K562 (cell line): ENCODE results near the gene NEU1. TPM values are rescaled to one million over a fixed set of nuclear protein-coding genes. Genes with fewer than 3 reads are reported as not detected.

Experiments used
- ATAC-seq: fragments of 200-7000 bp; cut with Tn5 transposase; 3 replicates; pipeline ENCODE4 v1.9.1; 2020; ENCODE audit warnings: moderate library complexity
- BruUV-seq: library from RNA; stranded (reverse); fragments of 400-500 nt; replicated peaks from 2 replicates; lab custom pipeline; 2021; lab: Mats Ljungman, UMichigan
- CTCF ChIA-PET: fragments of 300-600 bp; formaldehyde crosslinking; extraction: SDS; loops from one replicate; lab custom pipeline; 2021; ENCODE audit warnings: low intra/inter-chr PET ratio; lab: Yijun Ruan, JAX
- POLR2A ChIA-PET: fragments of 300-600, 350-650 bp; sonication (Branson Sonifier 250); formaldehyde crosslinking; extraction: SDS; loops from one replicate; lab custom pipeline; 2021; ENCODE audit warnings: antibody characterized with exemption, inconsistent platforms; lab: Yijun Ruan, JAX
- DNase-seq, 4 experiments: peaks; one replicate each; pipeline versions ENCODE4 v3.0.0 to v3.0.0-alpha.2; 2011 to 2018; ENCODE audit warnings: low spot score in 3 of 4, mixed read lengths in 3 of 4; ENCODE audit errors: extremely low read depth in 1 of 4
- FAIRE-seq: peaks from 2 replicates; lab custom pipeline; 2011; peaks lifted over from hg19 to GRCh38; lab: Jason Lieb, UNC
- H2AFZ ChIP-seq: 2 replicates; pipeline ENCODE4 v1.6.0; 2011; ENCODE audit warnings: low read depth, low read length, control low read depth, inconsistent platforms
- H3K27ac ChIP-seq: fragments of 200-600 bp; 3 replicates; pipeline ENCODE4 v1.8.0; 2011; ENCODE audit warnings: low read depth, mild to moderate bottlenecking, control low read depth, inconsistent platforms, low read length, moderate library complexity, mixed read lengths; ENCODE audit errors: extremely low read depth
- H3K27me3 ChIP-seq, 2 experiments: fragments of 300-600 bp in 1 of 2; 2 replicates in 1 of 2; 3 replicates in 1 of 2; pipeline versions ENCODE4 v1.6.0 to v1.8.0; 2011; ENCODE audit warnings: inconsistent platforms in 2 of 2, low read length in 2 of 2, mild to moderate bottlenecking in 1 of 2, mixed read lengths in 1 of 2, moderate library complexity in 1 of 2; ENCODE audit not compliant: control insufficient read depth in 2 of 2, insufficient read depth in 2 of 2
- H3K36me3 ChIP-seq: fragments of 300-600 bp; 3 replicates; pipeline ENCODE4 v1.8.0; 2011; ENCODE audit warnings: mild to moderate bottlenecking, low read length, inconsistent platforms; ENCODE audit not compliant: control insufficient read depth, insufficient read depth
- H3K4me1 ChIP-seq, 2 experiments: fragments of 200-600 bp in 1 of 2; replicated peaks in 1 of 2; 2 replicates in 1 of 2; 3 replicates in 1 of 2; pipeline versions ENCODE4 v1.5.1 to v1.8.0; 2011; ENCODE audit warnings: inconsistent platforms in 2 of 2, low read length in 2 of 2, mild to moderate bottlenecking in 1 of 2, mixed read lengths in 1 of 2, moderate library complexity in 1 of 2; ENCODE audit not compliant: control insufficient read depth in 2 of 2, insufficient read depth in 2 of 2
- H3K4me2 ChIP-seq: 2 replicates; pipeline ENCODE4 v1.6.1; 2011; ENCODE audit warnings: low read length, control low read depth, inconsistent platforms, mixed read lengths; ENCODE audit not compliant: insufficient read depth
- H3K4me3 ChIP-seq: fragments of 200-600 bp; sonication (generic), shearing (Covaris generic); 2 replicates; pipeline ENCODE4 v1.5.1; 2016; ENCODE audit warnings: control low read depth, inconsistent platforms
- H3K79me2 ChIP-seq: fragments of 200-600 bp; 3 replicates; pipeline ENCODE4 v1.8.0; 2011; ENCODE audit warnings: low read length, inconsistent platforms; ENCODE audit not compliant: control insufficient read depth, insufficient read depth
- H3K9ac ChIP-seq, 2 experiments: 2 replicates each; pipeline versions ENCODE4 v1.6.0 to v1.6.1; 2011; ENCODE audit warnings: low read depth in 2 of 2, low read length in 2 of 2, control low read depth in 1 of 2, inconsistent platforms in 1 of 2, mild to moderate bottlenecking in 1 of 2, mixed read lengths in 1 of 2; ENCODE audit not compliant: insufficient read depth in 1 of 2
- H3K9me1 ChIP-seq: one replicate; pipeline ENCODE4 v1.6.0; 2011; ENCODE audit warnings: inconsistent platforms, mild to moderate bottlenecking, low read length, moderate library complexity; ENCODE audit not compliant: control insufficient read depth, insufficient read depth
- H3K9me3 ChIP-seq: replicated peaks from 2 replicates; pipeline ENCODE4 v1.5.1; 2011; ENCODE audit warnings: low read depth, low read length, inconsistent platforms; ENCODE audit not compliant: control insufficient read depth, insufficient read depth
- H4K20me1 ChIP-seq: replicated peaks from 2 replicates; pipeline ENCODE4 v1.6.1; 2011; ENCODE audit warnings: low read length, inconsistent platforms, mixed read lengths; ENCODE audit not compliant: control insufficient read depth, insufficient read depth
- CEBPB ChIP-seq: fragments of 450-650 bp; IDR thresholded peaks from 2 replicates; pipeline ENCODE4 v1.6.1; 2016; ENCODE audit warnings: missing genetic modification characterization, missing compliant biosample characterization
- CGGBP1 ChIP-seq: fragments of 250-450 bp; sonication (Bioruptor Pico); IDR thresholded peaks from 2 replicates; pipeline ENCODE4 v1.9.0; 2021; ENCODE audit warnings: mild to moderate bottlenecking
- CHAMP1 ChIP-seq: fragments of 450-650 bp; IDR thresholded peaks from 2 replicates; pipeline ENCODE4 v1.6.1; 2016; ENCODE audit warnings: mild to moderate bottlenecking
- NCOA4 ChIP-seq: fragments of 450-650 bp; IDR thresholded peaks from 2 replicates; pipeline ENCODE4 v1.6.1; 2018; ENCODE audit warnings: mild to moderate bottlenecking; ENCODE audit not compliant: partially characterized antibody
- POLR3G ChIP-seq: IDR thresholded peaks from 2 replicates; pipeline ENCODE4 v1.6.1; 2011; ENCODE audit not compliant: insufficient read length, insufficient replicate concordance; ENCODE audit errors: extremely low read depth
- RAD21 ChIP-seq, 2 experiments: fragments of 250-450 bp in 1 of 2; fragments of 450-650 bp in 1 of 2; sonication (Bioruptor Pico) in 1 of 2; formaldehyde crosslinking in 1 of 2; IDR thresholded peaks in 1 of 2; conservative IDR thresholded peaks in 1 of 2; 2 replicates each; pipeline versions ENCODE4 v1.4.0 to v1.8.0; 2020 to 2022; ENCODE audit warnings: mild to moderate bottlenecking in 2 of 2, moderate library complexity in 1 of 2
- RFX7 ChIP-seq: fragments of 250-450 bp; sonication (Bioruptor Pico); IDR thresholded peaks from 2 replicates; pipeline ENCODE4 v1.5.1; 2021; ENCODE audit warnings: mild to moderate bottlenecking
- TSC22D4 ChIP-seq: fragments of 450-650 bp; IDR thresholded peaks from 2 replicates; pipeline ENCODE4 v1.6.1; 2016; ENCODE audit warnings: missing genetic modification characterization, missing biosample characterization, control low read depth
- WGBS: fragments of 100-300 bp; shearing (Covaris generic); methylation state at CpG from one replicate; pipeline ENCODE4 v1.1.6; 2016; ENCODE audit warnings: low coverage, mixed read lengths; ENCODE audit not compliant: insufficient coverage; ENCODE audit errors: missing lambda C conversion rate; 5-methylcytosine and 5-hydroxymethylcytosine counted together
- in situ Hi-C: fragments of 300-500 bp; cut with MboI; formaldehyde crosslinking; loops from 4 replicates; pipeline ENCODE4 v1.15.0; 2018; ENCODE audit warnings: inconsistent platforms, mixed read lengths
- intact Hi-C: fragments of 100-400 bp; cut with micrococcal nuclease; formaldehyde crosslinking; loops from 2 replicates; pipeline ENCODE4 v1.14.2; 2022
- polyA plus RNA-seq, 8 experiments: library from polyadenylated mRNA; depleted of rRNA in 4 of 8; stranded (reverse) in 5 of 8; unstranded in 3 of 8; fragments of >200 nt; fragmentation: Nextera tagmentation in 2 of 8; fragmentation: Illumina TruSeq in 1 of 8; extraction: Ambion mirVana in 2 of 8; extraction: Trizol in 1 of 8; gene quantifications; 2 replicates each; pipeline versions ENCODE4 v1.2.1 to v1.2.3, GENCODE V29; 2011 to 2014; ENCODE audit warnings: inconsistent platforms in 1 of 8, missing spikeins in 1 of 8
- total RNA-seq, 7 experiments: library from RNA; depleted of rRNA in 6 of 7; stranded (reverse); fragments of >200 nt in 6 of 7; fragmentation: Illumina TruSeq in 2 of 7; extraction: Trizol in 2 of 7; gene quantifications; 2 replicates each; pipeline versions ENCODE4 v1.2.1 to v1.2.3, GENCODE V29; 2011 to 2021; ENCODE audit warnings: low replicate concordance in 1 of 7
- TF ChIP-seq, protein P1 (sequence below): fragments of 250-450 bp; sonication (Bioruptor Pico); IDR thresholded peaks from 2 replicates; pipeline ENCODE4 v1.5.1; 2021; ENCODE audit warnings: mild to moderate bottlenecking
- TF ChIP-seq, protein P2 (sequence below): fragments of 450-650 bp; IDR thresholded peaks from 2 replicates; pipeline ENCODE4 v1.6.1; 2016; ENCODE audit warnings: low read depth

NEU1 gene
- total and polyA plus RNA-seq, 9 of the 15 experiments (the other 6 are each of a cell fraction or from before 2014, with no cell fraction given), result 14.8 to 67.8 (median 51.0) TPM

- intact Hi-C loops (loop anchor here (2.0 kb wide), 1 partner anchor 20 kb away; the partner anchor contains the start of gene VARS1), in situ Hi-C loops (no loop called here)
- Histone ChIP-seq H3K4me2 (peak overlapping the region; percentile 97), H3K36me3 (peaks cover 18% of the 10 kb centered on the region), H3K9ac (peak overlapping the region; percentile 73 to 88), H4K20me1 (peaks cover 16% of the 10 kb centered on the region), H3K27me3 (no peaks in the 10 kb centered on the region), H3K4me3 (peak overlapping the region; percentile 54), H3K9me1 (no peaks in the 10 kb centered on the region), H3K79me2 (peaks cover 39% of the 10 kb centered on the region), H3K4me1 (peaks cover 23 to 35% of the 10 kb centered on the region in 2 experiments), H3K9me3 (no peaks in the 10 kb centered on the region), H2AFZ (peak overlapping the region; percentile 82), H3K27ac (peak overlapping the region; percentile 97)
- peak; percentile 80 for ATAC-seq
- FAIRE-seq, result peak; percentile 87
- 1% methylated on average over 13 of the region's 13 CpGs for WGBS
- POLR2A ChIA-PET, result interaction anchor here (0.6 to 4.5 kb wide), 45 partner anchors 8 to 1240 kb away, joined by 3 to 93 read pairs (median 5); partner anchors contain the start of genes ABHD16A, BAG6, C6orf47 and CLIC1
- CTCF ChIA-PET, result no interaction called here
- BruUV-seq, result no TSS peak
- DNase-seq, result peak; percentile 93 to 100 (median 96)
- TF ChIP-seq POLR3G (no peak), RFX7 (no peak), CGGBP1 (CRISPR knock-in tag) (no peak), RAD21 (CRISPR knock-in tag; conservative IDR thresholded peaks at IDR 0.05 in 1 of 2, IDR thresholded peaks at IDR 0.05 in 1 of 2) (no peak), TSC22D4 (no peak), CHAMP1 (no peak), NCOA4 (no peak), CEBPB (tag) (no peak)
- TF ChIP-seq, protein P1, sequence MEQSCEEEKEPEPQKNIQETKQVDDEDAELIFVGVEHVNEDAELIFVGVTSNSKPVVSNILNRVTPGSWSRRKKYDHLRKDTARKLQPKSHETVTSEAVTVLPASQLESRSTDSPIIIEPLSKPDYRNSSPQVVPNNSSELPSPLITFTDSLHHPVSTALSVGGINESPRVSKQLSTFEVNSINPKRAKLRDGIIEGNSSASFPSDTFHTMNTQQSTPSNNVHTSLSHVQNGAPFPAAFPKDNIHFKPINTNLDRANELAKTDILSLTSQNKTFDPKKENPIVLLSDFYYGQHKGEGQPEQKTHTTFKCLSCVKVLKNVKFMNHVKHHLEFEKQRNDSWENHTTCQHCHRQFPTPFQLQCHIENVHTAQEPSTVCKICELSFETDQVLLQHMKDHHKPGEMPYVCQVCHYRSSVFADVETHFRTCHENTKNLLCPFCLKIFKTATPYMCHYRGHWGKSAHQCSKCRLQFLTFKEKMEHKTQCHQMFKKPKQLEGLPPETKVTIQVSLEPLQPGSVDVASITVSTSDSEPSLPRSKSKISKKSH (CRISPR knock-in tag), result no peak
- TF ChIP-seq, protein P2, sequence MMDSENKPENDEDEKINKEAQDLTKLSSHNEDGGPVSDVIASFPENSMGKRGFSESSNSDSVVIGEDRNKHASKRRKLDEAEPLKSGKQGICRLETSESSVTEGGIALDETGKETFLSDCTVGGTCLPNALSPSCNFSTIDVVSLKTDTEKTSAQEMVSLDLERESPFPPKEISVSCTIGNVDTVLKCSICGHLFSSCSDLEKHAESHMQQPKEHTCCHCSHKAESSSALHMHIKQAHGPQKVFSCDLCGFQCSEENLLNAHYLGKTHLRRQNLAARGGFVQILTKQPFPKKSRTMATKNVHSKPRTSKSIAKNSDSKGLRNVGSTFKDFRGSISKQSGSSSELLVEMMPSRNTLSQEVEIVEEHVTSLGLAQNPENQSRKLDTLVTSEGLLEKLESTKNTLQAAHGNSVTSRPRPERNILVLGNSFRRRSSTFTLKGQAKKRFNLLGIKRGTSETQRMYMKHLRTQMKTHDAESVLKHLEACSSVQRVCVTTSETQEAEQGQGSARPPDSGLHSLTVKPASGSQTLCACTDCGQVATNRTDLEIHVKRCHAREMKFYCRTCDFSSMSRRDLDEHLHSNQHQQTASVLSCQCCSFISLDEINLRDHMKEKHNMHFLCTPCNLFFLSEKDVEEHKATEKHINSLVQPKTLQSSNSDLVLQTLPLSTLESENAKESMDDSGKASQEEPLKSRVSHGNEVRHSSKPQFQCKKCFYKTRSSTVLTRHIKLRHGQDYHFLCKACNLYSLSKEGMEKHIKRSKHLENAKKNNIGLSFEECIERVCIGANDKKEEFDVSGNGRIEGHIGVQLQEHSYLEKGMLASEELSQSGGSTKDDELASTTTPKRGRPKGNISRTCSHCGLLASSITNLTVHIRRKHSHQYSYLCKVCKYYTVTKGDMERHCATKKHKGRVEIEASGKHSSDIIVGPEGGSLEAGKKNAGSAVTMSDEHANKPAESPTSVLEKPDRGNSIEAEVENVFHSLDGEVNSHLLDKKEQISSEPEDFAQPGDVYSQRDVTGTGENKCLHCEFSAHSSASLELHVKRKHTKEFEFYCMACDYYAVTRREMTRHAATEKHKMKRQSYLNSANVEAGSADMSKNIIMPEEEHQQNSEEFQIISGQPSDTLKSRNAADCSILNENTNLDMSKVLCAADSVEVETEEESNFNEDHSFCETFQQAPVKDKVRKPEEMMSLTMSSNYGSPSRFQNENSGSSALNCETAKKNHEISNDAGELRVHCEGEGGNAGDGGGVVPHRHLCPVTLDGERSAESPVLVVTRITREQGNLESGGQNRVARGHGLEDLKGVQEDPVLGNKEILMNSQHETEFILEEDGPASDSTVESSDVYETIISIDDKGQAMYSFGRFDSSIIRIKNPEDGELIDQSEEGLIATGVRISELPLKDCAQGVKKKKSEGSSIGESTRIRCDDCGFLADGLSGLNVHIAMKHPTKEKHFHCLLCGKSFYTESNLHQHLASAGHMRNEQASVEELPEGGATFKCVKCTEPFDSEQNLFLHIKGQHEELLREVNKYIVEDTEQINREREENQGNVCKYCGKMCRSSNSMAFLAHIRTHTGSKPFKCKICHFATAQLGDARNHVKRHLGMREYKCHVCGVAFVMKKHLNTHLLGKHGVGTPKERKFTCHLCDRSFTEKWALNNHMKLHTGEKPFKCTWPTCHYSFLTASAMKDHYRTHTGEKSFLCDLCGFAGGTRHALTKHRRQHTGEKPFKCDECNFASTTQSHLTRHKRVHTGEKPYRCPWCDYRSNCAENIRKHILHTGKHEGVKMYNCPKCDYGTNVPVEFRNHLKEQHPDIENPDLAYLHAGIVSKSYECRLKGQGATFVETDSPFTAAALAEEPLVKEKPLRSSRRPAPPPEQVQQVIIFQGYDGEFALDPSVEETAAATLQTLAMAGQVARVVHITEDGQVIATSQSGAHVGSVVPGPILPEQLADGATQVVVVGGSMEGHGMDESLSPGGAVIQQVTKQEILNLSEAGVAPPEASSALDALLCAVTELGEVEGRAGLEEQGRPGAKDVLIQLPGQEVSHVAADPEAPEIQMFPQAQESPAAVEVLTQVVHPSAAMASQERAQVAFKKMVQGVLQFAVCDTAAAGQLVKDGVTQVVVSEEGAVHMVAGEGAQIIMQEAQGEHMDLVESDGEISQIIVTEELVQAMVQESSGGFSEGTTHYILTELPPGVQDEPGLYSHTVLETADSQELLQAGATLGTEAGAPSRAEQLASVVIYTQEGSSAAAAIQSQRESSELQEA, result no peak
Measured at GRCh38 chr6:31814677-31815024, 48.0 kb downstream of the NEU1 start.
